Esophagus muscularis mucosa (tissue), 4 donors: ENCODE measurements around the gene GOLGB1. TPM values are rescaled to one million over a fixed set of nuclear protein-coding genes. Genes with fewer than 3 reads are reported as not detected.

ENCODE experiments used
- DNase-seq: peaks from one replicate; pipeline ENCODE4 v3.0.0-alpha.2; 2017; ENCODE audit errors: extremely low spot score
- H3K27ac ChIP-seq, 4 donors: fragments of 200-600 bp; sonication (generic); replicated peaks in 1 of 4; 1 replicate in 3 of 4; 2 replicates in 1 of 4; pipeline ENCODE4 v1.5.1; 2016 to 2019; ENCODE audit warnings: mild to moderate bottlenecking in 1 of 4
- H3K27me3 ChIP-seq, 4 donors: fragments of 200-600 bp; sonication (generic); one replicate each; pipeline versions ENCODE4 v1.5.1 to v1.6.0; 2016 to 2019
- H3K36me3 ChIP-seq, 4 donors: fragments of 200-600 bp; sonication (generic); one replicate each; pipeline ENCODE4 v1.5.1; 2016 to 2019
- H3K4me1 ChIP-seq, 4 donors: fragments of 200-600 bp; sonication (generic); one replicate each; pipeline ENCODE4 v1.5.1; 2016 to 2019
- H3K4me3 ChIP-seq, 4 donors: fragments of 200-600 bp; sonication (generic); 1 replicate in 2 of 4; 2 replicates in 2 of 4; pipeline ENCODE4 v1.5.1; 2016 to 2019; ENCODE audit warnings: mild to moderate bottlenecking in 4 of 4, moderate library complexity in 1 of 4
- H3K9me3 ChIP-seq, 4 donors: fragments of 200-600 bp; sonication (generic); 1 replicate in 3 of 4; 2 replicates in 1 of 4; pipeline ENCODE4 v1.5.1; 2016 to 2019
- EP300 ChIP-seq: sonication (generic); formaldehyde crosslinking; IDR thresholded peaks from one replicate; pipeline ENCODE4 v1.6.1; 2017; ENCODE audit warnings: antibody characterized with exemption
- POLR2A ChIP-seq: fragments of 450-650 bp; IDR thresholded peaks from one replicate; pipeline ENCODE4 v1.6.1; 2017; ENCODE audit warnings: antibody characterized with exemption, moderate library complexity, mild to moderate bottlenecking, low read depth
- POLR2AphosphoS5 ChIP-seq, 2 donors: sonication (generic); formaldehyde crosslinking; IDR thresholded peaks; one replicate each; pipeline ENCODE4 v1.6.1; 2017; ENCODE audit warnings: antibody characterized with exemption in 2 of 2
- WGBS: methylation state at CpG from one replicate; pipeline ENCODE4 v1.1.5; 2018; 5-methylcytosine and 5-hydroxymethylcytosine counted together
- intact Hi-C: fragments of 100-400 bp; cut with DNase I; formaldehyde crosslinking; loops from one replicate; pipeline ENCODE4 v1.15.1; 2023
- total RNA-seq, 4 donors: library from RNA; depleted of rRNA; stranded (reverse); fragments of >200 nt; gene quantifications; one replicate each; pipeline versions ENCODE4 v1.1.0 to v1.2.1, GENCODE V29; 2016
- TF ChIP-seq, protein P1 (sequence below), 3 experiments: fragments of 200-600 bp in 2 of 3; fragments of 450-650 bp in 1 of 3; sonication (generic) in 2 of 3; IDR thresholded peaks; one replicate each; pipeline ENCODE4 v1.5.1; 2017 to 2019; ENCODE audit warnings: antibody characterized with exemption in 3 of 3, mild to moderate bottlenecking in 2 of 3, moderate library complexity in 1 of 3

The GOLGB1 gene
- total RNA-seq, 4 donors from 2014 or later: 55.7 to 73.9 (median 69.3) TPM

GRCh38 chr3:121637922-121638321 is 111.6 kb downstream of the GOLGB1 start:
- no peak for DNase-seq
- no peaks in the 10 kb centered on the region for H3K4me1 ChIP-seq
- H3K27ac ChIP-seq: no peak overlapping the region
- no peak overlapping the region for H3K4me3 ChIP-seq
- no peak for TF ChIP-seq POLR2AphosphoS5 (IDR thresholded peaks at IDR 0.05)
- H3K27me3 ChIP-seq: no peaks in the 10 kb centered on the region
- H3K36me3 ChIP-seq: peaks cover 0 to 39% (median 7%) of the 10 kb centered on the region in 4 donors
- intact Hi-C loops: no loop called here
- no peaks in the 10 kb centered on the region for H3K9me3 ChIP-seq
- 88% methylated on average over 1 of the region's 1 CpG for WGBS

DNA sequence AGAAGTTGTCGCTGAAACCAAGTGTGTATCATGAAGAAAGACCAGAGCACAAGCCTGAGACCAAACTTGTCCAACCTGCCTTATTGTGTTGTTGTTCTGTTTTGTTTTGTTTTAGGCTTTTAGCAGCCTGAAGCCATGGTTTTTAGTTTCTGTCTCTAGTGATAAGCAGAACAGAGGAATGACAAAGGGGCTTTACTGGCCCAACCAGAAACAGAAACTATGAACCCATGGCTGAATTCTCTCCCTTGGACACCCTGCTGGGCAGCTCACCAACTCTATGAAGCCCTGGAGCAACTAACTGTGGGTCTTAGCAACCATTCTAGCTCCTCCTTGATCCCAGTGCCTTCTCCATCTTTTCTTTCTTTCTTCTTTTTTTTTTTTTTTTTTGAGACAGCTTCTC is 119.2 kb downstream of the GOLGB1 start:
- WGBS: 100% methylated on average over 1 of the region's 1 CpG
- peaks cover 0 to 21% (median 9%) of the 10 kb centered on the region in 4 donors for H3K36me3 ChIP-seq

DNA sequence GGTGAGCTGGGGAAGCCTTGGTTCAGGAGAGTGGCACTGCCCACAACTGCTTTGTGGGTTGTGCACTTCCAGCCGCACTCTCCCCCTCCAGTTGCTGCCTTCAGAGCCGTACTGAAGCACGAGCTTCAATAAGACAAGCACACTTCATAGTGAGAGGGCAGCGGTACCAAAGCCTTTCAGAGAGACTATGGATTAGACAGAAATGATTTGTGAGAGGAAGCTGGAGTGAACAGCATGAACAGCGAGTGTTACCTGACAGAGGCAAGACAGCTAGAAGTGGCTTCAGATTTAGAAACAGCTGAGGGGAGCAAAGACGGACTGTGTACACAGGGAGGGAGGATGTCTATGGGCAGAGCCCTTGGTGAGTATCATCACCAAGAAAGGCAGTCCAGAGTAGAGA is 119.9 kb downstream of the GOLGB1 start:
- DNase-seq: peak; percentile 75
- H3K36me3 ChIP-seq: peaks cover 0 to 17% (median 9%) of the 10 kb centered on the region in 4 donors
- H3K27ac ChIP-seq: no peak overlapping the region
- no peaks in the 10 kb centered on the region for H3K27me3 ChIP-seq
- no peaks in the 10 kb centered on the region for H3K4me1 ChIP-seq
- no peaks in the 10 kb centered on the region for H3K9me3 ChIP-seq
- intact Hi-C loops: no loop called here
- 84% methylated on average over 6 of the region's 6 CpGs for whole genome bisulfite sequencing
- H3K4me3 ChIP-seq: no peak overlapping the region
- TF ChIP-seq, protein P1, sequence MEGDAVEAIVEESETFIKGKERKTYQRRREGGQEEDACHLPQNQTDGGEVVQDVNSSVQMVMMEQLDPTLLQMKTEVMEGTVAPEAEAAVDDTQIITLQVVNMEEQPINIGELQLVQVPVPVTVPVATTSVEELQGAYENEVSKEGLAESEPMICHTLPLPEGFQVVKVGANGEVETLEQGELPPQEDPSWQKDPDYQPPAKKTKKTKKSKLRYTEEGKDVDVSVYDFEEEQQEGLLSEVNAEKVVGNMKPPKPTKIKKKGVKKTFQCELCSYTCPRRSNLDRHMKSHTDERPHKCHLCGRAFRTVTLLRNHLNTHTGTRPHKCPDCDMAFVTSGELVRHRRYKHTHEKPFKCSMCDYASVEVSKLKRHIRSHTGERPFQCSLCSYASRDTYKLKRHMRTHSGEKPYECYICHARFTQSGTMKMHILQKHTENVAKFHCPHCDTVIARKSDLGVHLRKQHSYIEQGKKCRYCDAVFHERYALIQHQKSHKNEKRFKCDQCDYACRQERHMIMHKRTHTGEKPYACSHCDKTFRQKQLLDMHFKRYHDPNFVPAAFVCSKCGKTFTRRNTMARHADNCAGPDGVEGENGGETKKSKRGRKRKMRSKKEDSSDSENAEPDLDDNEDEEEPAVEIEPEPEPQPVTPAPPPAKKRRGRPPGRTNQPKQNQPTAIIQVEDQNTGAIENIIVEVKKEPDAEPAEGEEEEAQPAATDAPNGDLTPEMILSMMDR (IDR thresholded peaks at IDR 0.05): no peak
- no peak for TF ChIP-seq EP300
- TF ChIP-seq POLR2A: no peak
- no peak for TF ChIP-seq POLR2AphosphoS5 (IDR thresholded peaks at IDR 0.05)

More for the DNA sequence above, 119.2 kb downstream of the GOLGB1 start:
- Histone ChIP-seq H3K4me3 (no peak overlapping the region), H3K4me1 (no peaks in the 10 kb centered on the region), H3K27ac (no peak overlapping the region), H3K27me3 (no peaks in the 10 kb centered on the region), H3K9me3 (no peaks in the 10 kb centered on the region)
- intact Hi-C loops: no loop called here
- TF ChIP-seq EP300: no peak
- TF ChIP-seq POLR2AphosphoS5 (IDR thresholded peaks at IDR 0.05): no peak
- no peak for TF ChIP-seq POLR2A
- TF ChIP-seq, protein P1 (IDR thresholded peaks at IDR 0.05): no peak
- DNase-seq: peak; percentile 12

- H3K27ac ChIP-seq: no peak overlapping the region
- WGBS: 96% methylated on average over 2 of the region's 3 CpGs
Measured at GRCh38 chr3:121627622-121628021, 121.9 kb downstream of the GOLGB1 start.

DNA sequence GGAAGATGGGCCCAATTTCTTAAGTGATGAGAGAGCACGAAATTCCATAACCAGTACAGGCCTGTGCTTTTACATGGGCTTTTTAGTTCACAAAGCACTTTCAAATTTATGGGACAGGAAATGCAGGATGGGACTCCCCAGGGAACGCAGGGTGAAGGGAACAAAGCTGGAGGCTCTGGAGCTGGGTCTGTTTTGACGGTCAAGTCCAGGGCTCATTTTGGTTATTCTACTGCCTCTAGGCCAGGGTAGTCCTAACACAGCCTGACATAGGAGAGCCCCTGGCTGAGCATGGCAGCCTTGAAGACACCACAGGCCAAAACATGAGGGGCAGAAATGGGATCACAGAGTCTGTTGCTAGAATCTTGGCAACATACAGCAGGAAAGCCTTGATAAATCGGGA is 122.3 kb downstream of the GOLGB1 start:
- peak; percentile 66 for DNase-seq
- Histone ChIP-seq H3K4me3 (no peak overlapping the region), H3K27me3 (no peaks in the 10 kb centered on the region), H3K9me3 (no peaks in the 10 kb centered on the region), H3K36me3 (peaks cover 0 to 7% (median 1%) of the 10 kb centered on the region in 4 donors), H3K27ac (no peak overlapping the region), H3K4me1 (no peaks in the 10 kb centered on the region)
- 78% methylated on average over 4 of the region's 4 CpGs for WGBS
- TF ChIP-seq, protein P1 (IDR thresholded peaks at IDR 0.05): no peak
- no peak for TF ChIP-seq EP300
- TF ChIP-seq POLR2A: no peak
- TF ChIP-seq POLR2AphosphoS5 (IDR thresholded peaks at IDR 0.05): no peak
- intact Hi-C loops: no loop called here

More at GRCh38 chr3:121627622-121628021, 121.9 kb downstream of the GOLGB1 start:
- Histone ChIP-seq H3K27me3 (no peaks in the 10 kb centered on the region), H3K4me3 (no peak overlapping the region), H3K4me1 (no peaks in the 10 kb centered on the region), H3K9me3 (no peaks in the 10 kb centered on the region), H3K36me3 (peaks cover 0 to 8% (median 3%) of the 10 kb centered on the region in 4 donors)
- DNase-seq: peak; percentile 39
- intact Hi-C loops: no loop called here
- TF ChIP-seq EP300 (no peak), POLR2A (no peak), POLR2AphosphoS5 (IDR thresholded peaks at IDR 0.05) (no peak)
- TF ChIP-seq, protein P1 (IDR thresholded peaks at IDR 0.05): no peak
